Naive B cell (primary cell): Measurements from ENCODE around the gene PLPPR5. TPM values are rescaled to one million over a fixed set of nuclear protein-coding genes. Genes with fewer than 3 reads are reported as not detected.
"Not testable (repeated sequence)": the region's sequence is repeated elsewhere in the genome, so short reads cannot be mapped to it uniquely, and the experiment has no call there.

Source experiments
- ATAC-seq, 2 donors: fragments of 150-1000 bp; cut with Tn5 transposase; 2 replicates each; pipeline ENCODE4 v1.10.0; 2021; ENCODE audit warnings: low read depth in 2 of 2, mild to moderate bottlenecking in 2 of 2, moderate library complexity in 2 of 2
- DNase-seq: peaks from one replicate; pipeline ENCODE4 v3.0.0; 2022
- H3K27ac Mint-ChIP-seq, 6 donors: one replicate each; pipeline ENCODE4 v1.8.0; 2020 to 2022; ENCODE audit warnings: mild to moderate bottlenecking in 6 of 6, mixed read lengths in 6 of 6, moderate library complexity in 5 of 6, inconsistent platforms in 2 of 6
- H3K27me3 Mint-ChIP-seq, 3 donors: one replicate each; pipeline ENCODE4 v1.8.0; 2021 to 2022; ENCODE audit warnings: mixed read lengths in 3 of 3, mild to moderate bottlenecking in 1 of 3
- H3K36me3 Mint-ChIP-seq, 2 donors: one replicate each; pipeline ENCODE4 v1.8.0; 2020 to 2022; ENCODE audit warnings: mixed read lengths in 2 of 2, inconsistent platforms in 1 of 2, mild to moderate bottlenecking in 1 of 2
- H3K4me1 Mint-ChIP-seq, 3 donors: one replicate each; pipeline ENCODE4 v1.8.0; 2020 to 2022; ENCODE audit warnings: mixed read lengths in 3 of 3, inconsistent platforms in 1 of 3, mild to moderate bottlenecking in 1 of 3, moderate library complexity in 1 of 3
- H3K4me3 Mint-ChIP-seq, 8 donors: one replicate each; pipeline ENCODE4 v1.8.0; 2020 to 2022; ENCODE audit warnings: mild to moderate bottlenecking in 8 of 8, mixed read lengths in 8 of 8, moderate library complexity in 8 of 8, inconsistent platforms in 2 of 8
- H3K9me3 Mint-ChIP-seq, 7 donors: one replicate each; pipeline ENCODE4 v1.8.0; 2020 to 2022; ENCODE audit warnings: mixed read lengths in 7 of 7, mild to moderate bottlenecking in 5 of 7, inconsistent platforms in 2 of 7, moderate library complexity in 1 of 7
- polyA plus RNA-seq, 6 donors: library from polyadenylated mRNA; unstranded; fragments of 300-500 nt; fragmentation: Illumina TruSeq; gene quantifications; one replicate each; pipeline ENCODE4 v1.2.3, GENCODE V29; 2021; ENCODE audit warnings: low read depth in 6 of 6

The PLPPR5 gene
- polyA plus RNA-seq, 6 donors from 2014 or later, result not detected

DNA sequence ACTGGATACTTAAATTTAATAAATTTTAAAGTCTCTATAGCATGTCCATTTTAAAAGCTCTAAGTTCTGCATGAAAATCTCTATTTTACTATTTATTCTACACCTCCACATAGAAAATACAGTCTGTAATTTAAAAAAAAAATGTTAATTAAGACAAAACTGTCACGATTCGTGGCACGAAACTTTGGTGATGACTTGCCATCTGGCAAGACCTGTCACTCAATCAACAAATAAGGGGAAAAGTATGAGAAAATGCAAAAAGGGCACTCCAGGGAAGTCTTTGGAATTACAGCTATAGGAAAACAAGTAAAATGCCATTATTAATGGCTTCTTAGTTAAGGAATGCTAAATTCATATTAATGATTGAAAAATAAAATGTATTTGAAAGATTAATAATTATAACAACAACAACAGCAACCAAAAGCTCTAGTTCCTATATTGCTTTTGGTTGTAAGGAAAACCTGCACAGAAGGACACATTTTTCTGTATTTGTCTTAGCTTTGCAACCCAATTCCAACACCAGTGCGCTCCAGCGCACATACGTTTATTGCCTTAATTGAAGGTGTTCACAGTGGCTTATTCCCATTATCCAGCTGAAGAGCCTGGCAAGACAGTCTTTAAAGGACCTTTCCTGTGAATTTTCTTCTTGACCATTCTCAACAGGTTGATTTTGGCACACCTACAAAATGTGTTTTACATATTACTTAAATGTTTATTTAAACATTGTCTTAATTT is 107.8 kb downstream of the PLPPR5 start:
- DNase-seq, result no peak
- ATAC-seq, result no peak
- no peaks in the 10 kb centered on the region for H3K4me1 Mint-ChIP-seq
- no peak overlapping the region for H3K4me3 Mint-ChIP-seq
- H3K27ac Mint-ChIP-seq, result no peak overlapping the region
- peaks cover 0 to 8% of the 10 kb centered on the region in 2 donors for H3K36me3 Mint-ChIP-seq
- no peaks in the 10 kb centered on the region for H3K27me3 Mint-ChIP-seq
- peaks cover 6 to 15% (median 8%) of the 10 kb centered on the region in 7 donors for H3K9me3 Mint-ChIP-seq

DNA sequence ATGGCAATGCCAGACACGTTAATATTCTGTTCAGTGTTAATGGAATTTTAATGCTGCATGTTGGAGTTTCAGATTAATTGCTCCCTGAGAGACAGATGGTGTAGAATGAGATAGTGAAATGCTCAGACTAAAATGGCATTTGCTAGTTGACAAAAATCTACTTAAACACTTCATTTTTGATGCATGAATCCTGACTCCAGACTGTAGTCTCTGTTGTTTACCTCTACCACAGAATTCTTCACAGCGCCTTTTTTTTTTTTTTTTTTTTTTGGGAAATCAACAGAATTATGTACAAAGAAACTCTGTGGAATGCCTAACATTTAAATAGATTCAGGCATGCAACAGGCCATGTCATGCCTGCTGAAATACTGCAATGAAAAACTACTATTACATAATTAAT is 111.3 kb downstream of the PLPPR5 start:
- H3K36me3 Mint-ChIP-seq, result peaks cover 0 to 8% of the 10 kb centered on the region in 2 donors
- H3K4me3 Mint-ChIP-seq, result no peak overlapping the region
- DNase-seq (no peak), ATAC-seq (no peak)
- no peaks in the 10 kb centered on the region for H3K27me3 Mint-ChIP-seq
- no peak overlapping the region for H3K27ac Mint-ChIP-seq
- H3K4me1 Mint-ChIP-seq, result no peaks in the 10 kb centered on the region
- peaks cover 6 to 15% (median 8%) of the 10 kb centered on the region in 7 donors for H3K9me3 Mint-ChIP-seq

- Mint-ChIP-seq H3K36me3 (no peaks in the 10 kb centered on the region), H3K4me1 (no peaks in the 10 kb centered on the region), H3K9me3 (no peaks in the 10 kb centered on the region), H3K27ac (no peak overlapping the region), H3K4me3 (no peak overlapping the region), H3K27me3 (no peaks in the 10 kb centered on the region)
- no peak for DNase-seq
- ATAC-seq, result no peak
These were observed 115.8 kb downstream of the PLPPR5 start for GRCh38 chr1:98888869-98889268.

- ATAC-seq (no peak), DNase-seq (no peak)
- Mint-ChIP-seq H3K4me1 (no peaks in the 10 kb centered on the region), H3K36me3 (no peaks in the 10 kb centered on the region), H3K27me3 (no peaks in the 10 kb centered on the region), H3K4me3 (no peak overlapping the region), H3K9me3 (peaks cover 0 to 1% (median 0%) of the 10 kb centered on the region in 7 donors), H3K27ac (no peak overlapping the region)
These were observed 117.2 kb downstream of the PLPPR5 start for GRCh38 chr1:98887507-98887906.

GRCh38 chr1:98884864-98885263 is 119.8 kb downstream of the PLPPR5 start:
- peaks cover 0 to 8% of the 10 kb centered on the region in 2 donors for H3K36me3 Mint-ChIP-seq
- peak overlapping the region in 1 of 6 donors; percentile 8 for H3K27ac Mint-ChIP-seq
- no peaks in the 10 kb centered on the region for H3K4me1 Mint-ChIP-seq
- no peak overlapping the region for H3K4me3 Mint-ChIP-seq
- DNase-seq, result no peak
- H3K27me3 Mint-ChIP-seq, result peaks cover 0 to 12% (median 0%) of the 10 kb centered on the region in 3 donors
- no peak for ATAC-seq
- H3K9me3 Mint-ChIP-seq, result peaks cover 0 to 12% (median 5%) of the 10 kb centered on the region in 7 donors

DNA sequence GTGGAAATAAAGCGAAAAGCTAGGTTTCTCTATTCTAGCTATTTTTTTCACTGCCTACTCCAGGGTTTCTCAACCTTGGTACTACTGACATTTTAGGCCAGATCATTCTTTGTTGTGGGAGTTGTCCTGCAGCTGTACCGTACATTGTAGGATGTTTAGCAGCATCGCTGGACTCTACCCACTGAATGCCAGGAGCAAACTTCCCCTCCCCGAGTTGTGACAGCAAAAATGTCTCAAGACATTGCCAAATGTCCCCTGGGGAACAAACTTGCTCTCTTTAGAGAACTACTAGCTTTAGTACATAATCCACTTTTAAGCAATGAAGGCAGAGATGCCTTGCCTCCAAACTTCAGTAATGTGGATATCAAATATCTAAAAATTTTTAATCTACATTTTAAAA is 122.8 kb downstream of the PLPPR5 start:
- Mint-ChIP-seq H3K9me3 (peaks cover 0 to 17% (median 5%) of the 10 kb centered on the region in 7 donors), H3K4me3 (no peak overlapping the region), H3K4me1 (no peaks in the 10 kb centered on the region), H3K27me3 (peaks cover 0 to 17% (median 0%) of the 10 kb centered on the region in 3 donors), H3K36me3 (peaks cover 0 to 14% of the 10 kb centered on the region in 2 donors), H3K27ac (no peak overlapping the region)
- no peak for DNase-seq
- no peak for ATAC-seq

DNA sequence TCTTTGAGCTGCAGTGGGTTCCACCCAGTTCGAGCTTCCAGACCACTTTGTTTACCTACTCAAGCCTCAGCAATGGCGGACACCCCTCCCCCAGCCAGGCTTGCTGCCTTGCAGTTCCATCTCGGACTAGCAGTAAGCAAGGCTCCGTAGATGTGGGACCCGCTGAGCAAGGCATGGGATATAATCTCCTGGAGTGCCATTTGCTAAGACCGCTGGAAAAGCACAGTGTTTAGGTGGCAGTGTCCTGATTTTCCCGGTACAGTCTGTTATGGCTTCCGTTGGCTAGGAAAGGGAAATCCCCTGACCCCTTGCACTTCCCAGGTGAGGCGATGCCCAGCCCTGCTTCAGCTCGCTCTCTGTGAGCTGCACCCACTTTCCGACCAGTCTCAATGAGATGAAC is 123.4 kb downstream of the PLPPR5 start:
- Mint-ChIP-seq H3K27me3 (peaks cover 0 to 17% (median 0%) of the 10 kb centered on the region in 3 donors), H3K36me3 (peaks cover 0 to 14% of the 10 kb centered on the region in 2 donors), H3K9me3 (peaks cover 0 to 17% (median 6%) of the 10 kb centered on the region in 7 donors), H3K27ac (peak overlapping the region in 1 of 6 donors; percentile 76)
- not testable (repeated sequence) for H3K4me3 Mint-ChIP-seq, H3K4me1 Mint-ChIP-seq, ATAC-seq, DNase-seq

- Mint-ChIP-seq H3K4me3 (peak overlapping the region in 1 of 8 donors; percentile 11), H3K36me3 (peaks cover 13 to 23% of the 10 kb centered on the region in 2 donors), H3K27me3 (peaks cover 0 to 5% (median 0%) of the 10 kb centered on the region in 3 donors), H3K27ac (no peak overlapping the region), H3K4me1 (peaks cover 15 to 22% (median 16%) of the 10 kb centered on the region in 3 donors), H3K9me3 (peaks cover 0 to 29% (median 12%) of the 10 kb centered on the region in 7 donors)
- DNase-seq (no peak), ATAC-seq (no peak)
These were observed 129.8 kb downstream of the PLPPR5 start for GRCh38 chr1:98874828-98875227.

GRCh38 chr1:98870959-98871903 is 133.4 kb downstream of the PLPPR5 start:
- ATAC-seq, result peak; percentile 96 to 97
- peak overlapping the region; percentile 62 to 90 (median 80) for H3K4me3 Mint-ChIP-seq
- no peaks in the 10 kb centered on the region for H3K27me3 Mint-ChIP-seq
- peak; percentile 82 for DNase-seq
- peaks cover 21 to 28% of the 10 kb centered on the region in 2 donors for H3K36me3 Mint-ChIP-seq
- peaks cover 15 to 22% (median 16%) of the 10 kb centered on the region in 3 donors for H3K4me1 Mint-ChIP-seq
- H3K9me3 Mint-ChIP-seq, result peaks cover 6 to 40% (median 21%) of the 10 kb centered on the region in 7 donors
- H3K27ac Mint-ChIP-seq, result peak overlapping the region; percentile 79 to 99 (median 92)

DNA sequence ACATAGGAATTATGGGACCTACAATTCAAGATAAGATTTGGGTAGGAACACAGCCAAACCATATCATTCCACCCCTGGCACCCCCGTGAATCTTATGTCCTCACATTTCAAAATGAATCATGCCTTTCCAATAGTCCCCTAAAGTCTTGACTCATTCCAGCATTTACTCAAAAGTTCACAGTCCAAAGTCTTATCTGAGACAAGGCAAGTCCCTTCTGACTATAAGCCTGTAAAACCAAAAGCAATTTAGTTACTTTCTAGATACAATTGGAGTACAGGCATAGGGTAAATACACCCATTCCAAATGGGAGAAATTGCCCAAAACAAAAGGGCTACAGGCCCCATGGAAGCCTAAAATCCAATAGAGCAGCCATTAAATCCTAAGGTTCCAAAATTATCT is 138.9 kb downstream of the PLPPR5 start:
- ATAC-seq (no peak), DNase-seq (no peak)
- Mint-ChIP-seq H3K27ac (no peak overlapping the region), H3K36me3 (peaks cover 8 to 10% of the 10 kb centered on the region in 2 donors), H3K4me3 (no peak overlapping the region), H3K9me3 (peaks cover 6 to 34% (median 13%) of the 10 kb centered on the region in 7 donors), H3K4me1 (peaks cover 3 to 4% (median 4%) of the 10 kb centered on the region in 3 donors), H3K27me3 (peaks cover 0 to 3% (median 0%) of the 10 kb centered on the region in 3 donors)

GRCh38 chr1:98860329-98860728 is 144.3 kb downstream of the PLPPR5 start:
- DNase-seq, result no peak
- H3K4me3 Mint-ChIP-seq, result no peak overlapping the region
- H3K36me3 Mint-ChIP-seq, result no peaks in the 10 kb centered on the region
- H3K27ac Mint-ChIP-seq, result no peak overlapping the region
- H3K27me3 Mint-ChIP-seq, result peaks cover 0 to 3% (median 0%) of the 10 kb centered on the region in 3 donors
- H3K4me1 Mint-ChIP-seq, result peaks cover 0 to 2% (median 0%) of the 10 kb centered on the region in 3 donors
- no peak for ATAC-seq
- peaks cover 0 to 15% (median 9%) of the 10 kb centered on the region in 7 donors for H3K9me3 Mint-ChIP-seq

- Mint-ChIP-seq H3K36me3 (peaks cover 0 to 8% of the 10 kb centered on the region in 2 donors), H3K4me3 (no peak overlapping the region), H3K4me1 (peaks cover 0 to 2% (median 0%) of the 10 kb centered on the region in 3 donors), H3K27ac (no peak overlapping the region), H3K27me3 (peaks cover 0 to 7% (median 6%) of the 10 kb centered on the region in 3 donors), H3K9me3 (peaks cover 0 to 4% (median 0%) of the 10 kb centered on the region in 7 donors)
- DNase-seq (no peak), ATAC-seq (no peak)
These were observed 150.5 kb downstream of the PLPPR5 start for GRCh38 chr1:98854137-98854536.

GRCh38 chr1:98849969-98850636 is 154.6 kb downstream of the PLPPR5 start:
- no peak for DNase-seq
- Mint-ChIP-seq H3K4me1 (no peaks in the 10 kb centered on the region), H3K4me3 (no peak overlapping the region), H3K27ac (no peak overlapping the region), H3K27me3 (peaks cover 0 to 7% (median 6%) of the 10 kb centered on the region in 3 donors), H3K36me3 (peaks cover 0 to 8% of the 10 kb centered on the region in 2 donors), H3K9me3 (peaks cover 0 to 5% (median 0%) of the 10 kb centered on the region in 7 donors)
- no peak for ATAC-seq
